GM12891 (cell line): Measurements from ENCODE around the gene RTN1.

ENCODE experiments used
- PAX5 ChIP-seq: IDR thresholded peaks from 2 replicates; pipeline ENCODE4 v1.6.1; 2011; ENCODE audit warnings: low read length, moderate library complexity, mild to moderate bottlenecking; ENCODE audit not compliant: insufficient read depth, severe bottlenecking
- POLR2A ChIP-seq: IDR thresholded peaks from 2 replicates; pipeline ENCODE4 v1.6.1; 2011; ENCODE audit warnings: low read depth, low read length, control low read depth
- POLR2AphosphoS5 ChIP-seq: IDR thresholded peaks from 2 replicates; pipeline ENCODE4 v1.6.1; 2011; ENCODE audit warnings: low read depth, low read length, control low read depth
- POU2F2 ChIP-seq: IDR thresholded peaks from 2 replicates; pipeline ENCODE4 v1.6.1; 2011; ENCODE audit warnings: low read depth, mild to moderate bottlenecking, control low read depth, low read length, moderate library complexity
- SPI1 ChIP-seq: IDR thresholded peaks from 2 replicates; pipeline ENCODE4 v1.6.1; 2011; ENCODE audit warnings: low read depth, low read length, control low read depth
- TAF1 ChIP-seq: IDR thresholded peaks from 2 replicates; pipeline ENCODE4 v1.6.1; 2011; ENCODE audit warnings: low read depth, low read length, control low read depth

GRCh38 chr14:59638885-59639284, 231.7 kb downstream of the RTN1 start:
- TF ChIP-seq POLR2A (no peak), PAX5 (no peak), SPI1 (no peak), TAF1 (no peak), POLR2AphosphoS5 (no peak), POU2F2 (no peak)
